Loucy (cell line): ENCODE results near the gene CCDC146.

Source experiments
- H2AFZ ChIP-seq: fragments of 200-600 bp; sonication (generic); 2 replicates; pipeline ENCODE4 v1.6.0; 2016; ENCODE audit warnings: antibody characterized with exemption, mild to moderate bottlenecking, low read length, moderate library complexity
- H3F3A ChIP-seq: fragments of 200-600 bp; 2 replicates; pipeline ENCODE4 v1.6.0; 2016; ENCODE audit warnings: antibody characterized with exemption, low read depth, mild to moderate bottlenecking
- H3K27me3 ChIP-seq: fragments of 200-600 bp; sonication (generic); 2 replicates; pipeline ENCODE4 v1.6.1; 2014; ENCODE audit warnings: low read length, mild to moderate bottlenecking; ENCODE audit not compliant: insufficient read depth, poor library complexity, severe bottlenecking
- H3K36me3 ChIP-seq: fragments of 200-600 bp; sonication (generic); 2 replicates; pipeline ENCODE4 v1.6.1; 2016; ENCODE audit warnings: low read length; ENCODE audit not compliant: insufficient read depth
- H3K4me1 ChIP-seq: fragments of 200-600 bp; sonication (generic); 2 replicates; pipeline ENCODE4 v1.5.1; 2014; ENCODE audit warnings: low read length, mild to moderate bottlenecking; ENCODE audit not compliant: insufficient read depth, poor library complexity, severe bottlenecking
- H3K4me2 ChIP-seq: fragments of 200-600 bp; sonication (generic); 2 replicates; pipeline ENCODE4 v1.6.0; 2014; ENCODE audit warnings: antibody characterized with exemption, low read length, low read depth, mild to moderate bottlenecking; ENCODE audit not compliant: poor library complexity, severe bottlenecking
- H3K4me3 ChIP-seq: fragments of 200-600 bp; sonication (generic); 2 replicates; pipeline ENCODE4 v1.5.1; 2014; ENCODE audit warnings: low read length, mild to moderate bottlenecking, mixed read lengths; ENCODE audit not compliant: poor library complexity, severe bottlenecking
- H3K79me2 ChIP-seq: fragments of 200-600 bp; sonication (generic); 2 replicates; pipeline ENCODE4 v1.6.1; 2014; ENCODE audit warnings: low read length; ENCODE audit not compliant: insufficient read depth
- H3K9ac ChIP-seq: fragments of 200-600 bp; sonication (generic); 2 replicates; pipeline ENCODE4 v1.6.0; 2014; ENCODE audit warnings: mild to moderate bottlenecking, low read depth, low read length, moderate library complexity; ENCODE audit not compliant: poor library complexity, severe bottlenecking
- H3K9me2 ChIP-seq: fragments of 200-600 bp; sonication (generic); replicated peaks from 2 replicates; pipeline ENCODE4 v1.6.1; 2016; ENCODE audit warnings: low read depth, low read length, mixed read lengths
- H3K9me3 ChIP-seq: fragments of 200-600 bp; sonication (generic); 2 replicates; pipeline ENCODE4 v1.6.1; 2014; ENCODE audit warnings: mild to moderate bottlenecking, antibody characterized with exemption, low read length, low read depth; ENCODE audit not compliant: insufficient read depth
- H4K20me1 ChIP-seq: fragments of 200-600 bp; sonication (generic); 2 replicates; pipeline ENCODE4 v1.6.0; 2014; ENCODE audit warnings: antibody characterized with exemption, low read length, mild to moderate bottlenecking; ENCODE audit not compliant: insufficient read depth, poor library complexity, severe bottlenecking
- EZH2phosphoT487 ChIP-seq: fragments of 200-600 bp; IDR thresholded peaks from 2 replicates; pipeline ENCODE4 v1.6.1; 2018; ENCODE audit warnings: antibody characterized with exemption, mild to moderate bottlenecking, moderate library complexity, borderline replicate concordance
- TF ChIP-seq, protein P1 (sequence below): fragments of 200-600 bp; sonication (generic); conservative IDR thresholded peaks from 2 replicates; pipeline ENCODE4 v1.5.1; 2014; ENCODE audit warnings: mild to moderate bottlenecking, antibody characterized with exemption, low read length

CCDC146 gene

GRCh38 chr7:77258014-77258413 is 135.6 kb downstream of the CCDC146 start:
- Histone ChIP-seq H3K4me2 (no peak overlapping the region), H4K20me1 (no peaks in the 10 kb centered on the region), H3F3A (no peaks in the 10 kb centered on the region), H3K9ac (no peak overlapping the region), H2AFZ (no peak overlapping the region), H3K4me3 (no peak overlapping the region), H3K79me2 (no peaks in the 10 kb centered on the region), H3K4me1 (no peaks in the 10 kb centered on the region), H3K36me3 (no peaks in the 10 kb centered on the region), H3K27me3 (no peaks in the 10 kb centered on the region), H3K9me3 (no peaks in the 10 kb centered on the region), H3K9me2 (no peaks in the 10 kb centered on the region)
- TF ChIP-seq EZH2phosphoT487, result no peak
- TF ChIP-seq, protein P1, sequence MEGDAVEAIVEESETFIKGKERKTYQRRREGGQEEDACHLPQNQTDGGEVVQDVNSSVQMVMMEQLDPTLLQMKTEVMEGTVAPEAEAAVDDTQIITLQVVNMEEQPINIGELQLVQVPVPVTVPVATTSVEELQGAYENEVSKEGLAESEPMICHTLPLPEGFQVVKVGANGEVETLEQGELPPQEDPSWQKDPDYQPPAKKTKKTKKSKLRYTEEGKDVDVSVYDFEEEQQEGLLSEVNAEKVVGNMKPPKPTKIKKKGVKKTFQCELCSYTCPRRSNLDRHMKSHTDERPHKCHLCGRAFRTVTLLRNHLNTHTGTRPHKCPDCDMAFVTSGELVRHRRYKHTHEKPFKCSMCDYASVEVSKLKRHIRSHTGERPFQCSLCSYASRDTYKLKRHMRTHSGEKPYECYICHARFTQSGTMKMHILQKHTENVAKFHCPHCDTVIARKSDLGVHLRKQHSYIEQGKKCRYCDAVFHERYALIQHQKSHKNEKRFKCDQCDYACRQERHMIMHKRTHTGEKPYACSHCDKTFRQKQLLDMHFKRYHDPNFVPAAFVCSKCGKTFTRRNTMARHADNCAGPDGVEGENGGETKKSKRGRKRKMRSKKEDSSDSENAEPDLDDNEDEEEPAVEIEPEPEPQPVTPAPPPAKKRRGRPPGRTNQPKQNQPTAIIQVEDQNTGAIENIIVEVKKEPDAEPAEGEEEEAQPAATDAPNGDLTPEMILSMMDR, result no peak

DNA sequence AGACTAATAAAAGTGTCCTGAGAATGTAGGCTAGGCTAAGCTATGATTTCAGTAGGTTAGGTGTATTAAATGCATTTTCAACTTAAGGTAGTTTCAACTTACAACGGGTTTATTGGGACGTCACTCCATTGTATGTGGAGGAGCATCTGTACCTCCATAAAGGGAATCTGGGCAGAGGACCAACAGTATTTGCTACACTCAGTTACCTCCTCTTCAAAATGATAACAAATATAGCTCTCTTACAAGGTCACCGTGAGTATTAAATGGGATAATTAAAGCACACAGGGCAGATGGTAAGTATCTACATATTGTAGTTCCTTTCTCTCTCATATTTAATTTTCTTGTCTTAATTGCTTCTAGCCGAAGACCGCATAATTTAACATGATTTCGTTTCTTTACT is 136.2 kb downstream of the CCDC146 start:
- no peaks in the 10 kb centered on the region for H4K20me1 ChIP-seq
- no peaks in the 10 kb centered on the region for H3K4me1 ChIP-seq
- TF ChIP-seq, protein P1, result no peak
- TF ChIP-seq EZH2phosphoT487, result no peak
- no peak overlapping the region for H2AFZ ChIP-seq
- H3K79me2 ChIP-seq, result no peaks in the 10 kb centered on the region
- no peaks in the 10 kb centered on the region for H3K27me3 ChIP-seq
- H3K4me3 ChIP-seq, result no peak overlapping the region
- no peaks in the 10 kb centered on the region for H3K9me3 ChIP-seq
- H3K4me2 ChIP-seq, result no peak overlapping the region
- H3K36me3 ChIP-seq, result no peaks in the 10 kb centered on the region
- H3K9me2 ChIP-seq, result no peaks in the 10 kb centered on the region
- no peak overlapping the region for H3K9ac ChIP-seq
- H3F3A ChIP-seq, result no peaks in the 10 kb centered on the region

DNA sequence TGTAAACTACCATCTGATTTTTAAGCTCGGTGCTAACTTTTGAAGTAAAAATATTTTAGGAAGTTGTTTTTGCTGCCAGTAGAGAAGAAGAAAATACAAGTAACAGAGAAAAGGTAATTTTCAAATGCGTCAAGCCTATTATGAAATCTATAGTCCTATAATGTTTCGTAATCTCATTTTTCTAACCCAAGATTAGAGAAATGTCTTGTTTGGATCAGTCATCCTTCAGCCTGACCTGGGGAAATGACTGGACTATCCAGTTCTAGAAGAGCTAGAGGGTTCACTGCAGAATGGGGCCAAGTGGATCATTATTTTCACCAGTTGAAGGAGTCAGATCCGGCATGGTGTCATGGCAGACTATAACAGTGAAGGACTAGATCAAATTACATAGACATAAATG is 139.9 kb downstream of the CCDC146 start:
- H3K4me3 ChIP-seq, result no peak overlapping the region
- H3K79me2 ChIP-seq, result no peaks in the 10 kb centered on the region
- H3F3A ChIP-seq, result no peaks in the 10 kb centered on the region
- no peak for TF ChIP-seq EZH2phosphoT487
- TF ChIP-seq, protein P1, result no peak
- H3K9me3 ChIP-seq, result no peaks in the 10 kb centered on the region
- no peaks in the 10 kb centered on the region for H3K9me2 ChIP-seq
- H4K20me1 ChIP-seq, result no peaks in the 10 kb centered on the region
- H3K27me3 ChIP-seq, result no peaks in the 10 kb centered on the region
- H3K36me3 ChIP-seq, result no peaks in the 10 kb centered on the region
- no peak overlapping the region for H3K4me2 ChIP-seq
- H3K9ac ChIP-seq, result no peak overlapping the region
- H3K4me1 ChIP-seq, result no peaks in the 10 kb centered on the region
- H2AFZ ChIP-seq, result no peak overlapping the region
